Uterus (tissue), 4 donors: ENCODE data around the gene HIVEP3. TPM values are rescaled to one million over a fixed set of nuclear protein-coding genes. Genes with fewer than 3 reads are reported as not detected.

Source experiments
- DNase-seq, 2 donors: peaks; one replicate each; pipeline ENCODE4 v3.0.0-alpha.2; 2019 to 2020
- H3K27ac ChIP-seq, 2 donors: fragments of 200-600 bp; sonication (generic); 1 replicate in 1 of 2; 2 replicates in 1 of 2; pipeline ENCODE4 v1.5.1; 2016 to 2018
- H3K27me3 ChIP-seq, 2 donors: fragments of 200-600 bp; sonication (generic); one replicate each; pipeline ENCODE4 v1.5.1; 2018 to 2019; ENCODE audit warnings: control low read depth in 1 of 2
- H3K36me3 ChIP-seq, 2 donors: fragments of 200-600 bp; sonication (generic); one replicate each; pipeline ENCODE4 v1.5.1; 2019; ENCODE audit warnings: control low read depth in 1 of 2
- H3K4me1 ChIP-seq, 2 donors: fragments of 200-600 bp; sonication (generic); one replicate each; pipeline ENCODE4 v1.5.1; 2018 to 2019; ENCODE audit warnings: control low read depth in 1 of 2
- H3K4me3 ChIP-seq, 2 donors: fragments of 200-600 bp; sonication (generic); 1 replicate in 1 of 2; 2 replicates in 1 of 2; pipeline ENCODE4 v1.5.1; 2018 to 2019; ENCODE audit warnings: mild to moderate bottlenecking in 1 of 2
- H3K9me3 ChIP-seq, 2 donors: fragments of 200-600 bp; sonication (generic); one replicate each; pipeline ENCODE4 v1.5.1; 2019; ENCODE audit warnings: control low read depth in 1 of 2
- CTCF ChIP-seq, 4 experiments: fragments of 200-600 bp in 2 of 4; fragments of 450-650 bp in 2 of 4; sonication (generic) in 2 of 4; IDR thresholded peaks; one replicate each; pipeline ENCODE4 v1.5.1; 2016 to 2019; ENCODE audit warnings: antibody characterized with exemption in 4 of 4, mild to moderate bottlenecking in 2 of 4, moderate library complexity in 1 of 4
- POLR2A ChIP-seq, 2 donors: fragments of 450-650 bp; IDR thresholded peaks; one replicate each; pipeline ENCODE4 v1.6.1; 2016; ENCODE audit warnings: antibody characterized with exemption in 2 of 2, mild to moderate bottlenecking in 1 of 2, moderate library complexity in 1 of 2
- intact Hi-C: fragments of 100-400 bp; cut with DNase I; formaldehyde crosslinking; loops from one replicate; pipeline ENCODE4 v1.15.1; 2023; ENCODE audit warnings: low total_unique reads
- total RNA-seq, 4 donors: library from RNA; depleted of rRNA in 3 of 4; stranded (reverse); fragments of >200 nt in 3 of 4; gene quantifications; one replicate each; pipeline versions ENCODE4 v1.1.0 to v1.2.4, GENCODE V29; 2014 to 2023
- donor health status: DM: yes; HTN: yes; CAD: no.

Gene HIVEP3
- total RNA-seq, 4 donors from 2014 or later, result 0.51 to 7.6 (median 2.9) TPM

GRCh38 chr1:41532206-41532975, 386.3 kb downstream of the HIVEP3 start:
- no peak overlapping the region for H3K4me3 ChIP-seq
- DNase-seq, result peak in 1 of 2 donors; percentile 1
- H3K4me1 ChIP-seq, result peaks cover 0 to 7% of the 10 kb centered on the region in 2 donors
- H3K27me3 ChIP-seq, result no peaks in the 10 kb centered on the region
- intact Hi-C loops, result no loop called here
- no peak overlapping the region for H3K27ac ChIP-seq
- no peaks in the 10 kb centered on the region for H3K9me3 ChIP-seq
- no peaks in the 10 kb centered on the region for H3K36me3 ChIP-seq
- TF ChIP-seq CTCF (IDR thresholded peaks at IDR 0.05), result no peak
- no peak for TF ChIP-seq POLR2A (IDR thresholded peaks at IDR 0.05)

- Histone ChIP-seq H3K36me3 (no peaks in the 10 kb centered on the region), H3K27me3 (no peaks in the 10 kb centered on the region), H3K4me1 (no peaks in the 10 kb centered on the region), H3K9me3 (no peaks in the 10 kb centered on the region), H3K27ac (no peak overlapping the region), H3K4me3 (no peak overlapping the region)
- TF ChIP-seq POLR2A (IDR thresholded peaks at IDR 0.05), result no peak
- no peak for TF ChIP-seq CTCF (IDR thresholded peaks at IDR 0.05)
- intact Hi-C loops, result no loop called here
- DNase-seq, result no peak
Observed at GRCh38 chr1:41530411-41530810, 388.3 kb downstream of the HIVEP3 start.

- intact Hi-C loops, result no loop called here
- H3K4me3 ChIP-seq, result no peak overlapping the region
- H3K36me3 ChIP-seq, result no peaks in the 10 kb centered on the region
- no peak overlapping the region for H3K27ac ChIP-seq
- no peaks in the 10 kb centered on the region for H3K9me3 ChIP-seq
- no peaks in the 10 kb centered on the region for H3K4me1 ChIP-seq
- TF ChIP-seq POLR2A (IDR thresholded peaks at IDR 0.05) (no peak), CTCF (IDR thresholded peaks at IDR 0.05) (no peak)
- no peak for DNase-seq
- no peaks in the 10 kb centered on the region for H3K27me3 ChIP-seq
Observed at GRCh38 chr1:41529621-41530395, 388.9 kb downstream of the HIVEP3 start.

- no peak for DNase-seq
- intact Hi-C loops, result no loop called here
- H3K9me3 ChIP-seq, result no peaks in the 10 kb centered on the region
- no peak for TF ChIP-seq CTCF (IDR thresholded peaks at IDR 0.05)
- no peak for TF ChIP-seq POLR2A (IDR thresholded peaks at IDR 0.05)
- H3K4me3 ChIP-seq, result no peak overlapping the region
- H3K27me3 ChIP-seq, result no peaks in the 10 kb centered on the region
- H3K36me3 ChIP-seq, result no peaks in the 10 kb centered on the region
- H3K4me1 ChIP-seq, result no peaks in the 10 kb centered on the region
- H3K27ac ChIP-seq, result no peak overlapping the region
Observed at GRCh38 chr1:41528726-41529605, 389.8 kb downstream of the HIVEP3 start.
